Forelimb muscle (tissue), 1 donor: ENCODE data around the gene SMIM14. TPM values are rescaled to one million over a fixed set of nuclear protein-coding genes. Genes with fewer than 3 reads are reported as not detected.
"Not testable (repeated sequence)": the region's sequence is repeated elsewhere in the genome, so short reads cannot be mapped to it uniquely, and the experiment has no call there.

ENCODE experiments used
- DNase-seq: peaks from one replicate; pipeline ENCODE4 v3.0.0-alpha.2; 2013; ENCODE audit warnings: low read depth
- polyA plus RNA-seq: library from polyadenylated mRNA; unstranded; fragments of 120-200 nt; gene quantifications from one replicate; pipeline ENCODE4 v1.2.1, GENCODE V29; 2013; ENCODE audit not compliant: insufficient read length

SMIM14 gene
- 18.4 TPM for polyA plus RNA-seq

GRCh38 chr4:39638354-39639239, at the start of gene SMIM14:
TSS of gene SMIM14 (minus strand) at chr4:39638865. CDS start at chr4:39605145, 33,720 bp downstream.
- DNase-seq: peak; percentile 92

GRCh38 chr4:39687014-39687413, 48.3 kb upstream of the SMIM14 start:
- no peak for DNase-seq

GRCh38 chr4:39685990-39686389, 47.3 kb upstream of the SMIM14 start:
- no peak for DNase-seq

- no peak for DNase-seq
Observed at GRCh38 chr4:39682138-39682537, 43.5 kb upstream of the SMIM14 start.

- not testable (repeated sequence) for DNase-seq
Observed at GRCh38 chr4:39681003-39681402, 42.3 kb upstream of the SMIM14 start.

- DNase-seq: not testable (repeated sequence)
Observed at GRCh38 chr4:39675681-39676080, 37.0 kb upstream of the SMIM14 start.

- DNase-seq: not testable (repeated sequence)
Observed at GRCh38 chr4:39670296-39670695, 31.6 kb upstream of the SMIM14 start.

- DNase-seq: no peak
Observed at GRCh38 chr4:39668887-39669286, 30.2 kb upstream of the SMIM14 start.

- DNase-seq: no peak
Observed at GRCh38 chr4:39667706-39668105, 29.0 kb upstream of the SMIM14 start.

- no peak for DNase-seq
Observed at GRCh38 chr4:39664828-39665731, 26.4 kb upstream of the SMIM14 start.

- no peak for DNase-seq
Observed at GRCh38 chr4:39662683-39663082, 24.0 kb upstream of the SMIM14 start.

GRCh38 chr4:39660757-39661156, 22.1 kb upstream of the SMIM14 start:
- DNase-seq: no peak

GRCh38 chr4:39660045-39660444, 21.4 kb upstream of the SMIM14 start:
- DNase-seq: no peak

- DNase-seq: no peak
Observed at GRCh38 chr4:39658756-39659155, 20.1 kb upstream of the SMIM14 start.

GRCh38 chr4:39657465-39657864, 18.8 kb upstream of the SMIM14 start:
- no peak for DNase-seq

- DNase-seq: not testable (repeated sequence)
Observed at GRCh38 chr4:39656638-39657037, 18.0 kb upstream of the SMIM14 start.

GRCh38 chr4:39655876-39656275, 17.2 kb upstream of the SMIM14 start:
- DNase-seq: no peak

GRCh38 chr4:39655211-39655610, 16.5 kb upstream of the SMIM14 start:
- no peak for DNase-seq

GRCh38 chr4:39651586-39651985, 12.9 kb upstream of the SMIM14 start:
- not testable (repeated sequence) for DNase-seq

- no peak for DNase-seq
Observed at GRCh38 chr4:39649639-39650265, 11.1 kb upstream of the SMIM14 start.

- no peak for DNase-seq
Observed at GRCh38 chr4:39648827-39649558, 10.3 kb upstream of the SMIM14 start.
